IPS DF 6.9 (cell line): ENCODE results near the gene OVCA2.

Experiments
- DNase-seq: peaks from one replicate; pipeline ENCODE4 v3.0.0-alpha.2; 2013; ENCODE audit warnings: low read depth, low spot score
- H3K27ac ChIP-seq: one replicate; pipeline ENCODE4 v1.5.1; 2013; ENCODE audit warnings: low read length, control low read depth
- H3K27me3 ChIP-seq: 2 replicates; pipeline ENCODE4 v1.6.1; 2013; ENCODE audit warnings: mild to moderate bottlenecking, low read length; ENCODE audit not compliant: control insufficient read depth, insufficient read depth
- H3K36me3 ChIP-seq: 2 replicates; pipeline ENCODE4 v1.6.1; 2013; ENCODE audit warnings: low read length; ENCODE audit not compliant: control insufficient read depth, insufficient read depth
- H3K4me1 ChIP-seq: 2 replicates; pipeline ENCODE4 v1.6.1; 2013; ENCODE audit warnings: low read length; ENCODE audit not compliant: control insufficient read depth, insufficient read depth
- H3K4me3 ChIP-seq: 2 replicates; pipeline ENCODE4 v1.5.1; 2013; ENCODE audit warnings: mild to moderate bottlenecking, low read length
- H3K9me3 ChIP-seq: 2 replicates; pipeline ENCODE4 v1.6.1; 2013; ENCODE audit warnings: low read length, inconsistent platforms; ENCODE audit not compliant: control insufficient read depth, insufficient read depth
- WGBS: extraction: QIAGEN DNeasy Blood & Tissue Kit; methylation state at CpG from one replicate; pipeline ENCODE4 v1.1.7; 2013; ENCODE audit warnings: mixed read lengths, missing lambda C conversion rate; ENCODE audit not compliant: insufficient read length, insufficient coverage; 5-methylcytosine and 5-hydroxymethylcytosine counted together

OVCA2 gene

DNA sequence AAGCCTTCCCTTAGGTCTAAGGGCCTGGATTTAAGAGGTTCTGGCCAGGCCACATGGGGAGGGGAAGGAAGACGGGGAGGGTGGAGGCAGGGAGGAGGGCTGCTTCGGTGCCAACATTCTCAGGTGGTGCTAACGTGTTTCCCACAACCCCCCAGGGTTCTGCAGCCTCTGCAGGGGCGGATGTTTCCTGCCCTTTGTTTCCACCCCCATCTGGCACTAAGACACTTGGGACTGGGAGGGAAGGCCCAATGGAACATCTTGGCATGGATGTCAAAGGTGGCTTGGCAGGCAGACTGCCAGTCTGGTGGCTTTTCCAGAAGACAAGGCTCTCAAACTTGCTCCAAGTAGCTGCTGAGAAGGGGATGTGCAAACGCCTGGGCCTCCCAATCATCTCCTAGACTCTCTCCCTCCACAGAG lies 25.8 kb downstream of the OVCA2 start:
- Histone ChIP-seq H3K27ac (no peak overlapping the region), H3K27me3 (no peaks in the 10 kb centered on the region), H3K4me3 (no peak overlapping the region), H3K36me3 (peaks cover 4% of the 10 kb centered on the region; the same call in 1 of the 2 replicates), H3K4me1 (peaks cover 3% of the 10 kb centered on the region), H3K9me3 (no peaks in the 10 kb centered on the region)
- DNase-seq = no peak
- WGBS = no CpG with 5 or more reads among the region's 5 CpGs

DNA sequence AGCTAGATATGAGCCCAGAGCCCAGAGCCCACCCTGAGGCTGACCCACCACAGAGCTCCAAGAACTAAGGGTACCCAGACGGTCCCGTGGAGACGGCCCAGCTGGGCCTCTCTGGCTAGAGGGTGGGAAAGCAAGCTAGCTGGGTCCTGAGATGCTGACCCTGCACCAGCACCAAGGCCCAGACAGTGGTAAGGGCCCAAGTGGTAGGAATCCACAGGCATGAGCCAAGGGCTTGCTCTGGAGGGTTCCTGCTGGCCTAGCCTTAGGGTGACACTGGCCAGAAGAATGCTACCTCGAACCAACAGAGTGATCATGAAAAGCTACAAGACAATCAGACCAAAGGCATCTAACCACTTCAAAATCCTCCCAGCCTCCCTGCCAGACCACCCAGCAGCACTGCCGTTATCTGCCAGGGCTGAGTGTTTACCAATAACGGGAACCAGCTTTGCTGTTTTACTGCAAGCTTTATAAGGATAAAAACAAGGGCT lies 26.3 kb downstream of the OVCA2 start:
- no peaks in the 10 kb centered on the region for H3K27me3 ChIP-seq
- H3K36me3 ChIP-seq = peaks cover 4% of the 10 kb centered on the region; the same call in 1 of the 2 replicates
- no peak overlapping the region for H3K27ac ChIP-seq
- no peak for DNase-seq
- no peaks in the 10 kb centered on the region for H3K9me3 ChIP-seq
- no peak overlapping the region for H3K4me3 ChIP-seq
- H3K4me1 ChIP-seq = peaks cover 1% of the 10 kb centered on the region
- no CpG with 5 or more reads among the region's 6 CpGs for WGBS

DNA sequence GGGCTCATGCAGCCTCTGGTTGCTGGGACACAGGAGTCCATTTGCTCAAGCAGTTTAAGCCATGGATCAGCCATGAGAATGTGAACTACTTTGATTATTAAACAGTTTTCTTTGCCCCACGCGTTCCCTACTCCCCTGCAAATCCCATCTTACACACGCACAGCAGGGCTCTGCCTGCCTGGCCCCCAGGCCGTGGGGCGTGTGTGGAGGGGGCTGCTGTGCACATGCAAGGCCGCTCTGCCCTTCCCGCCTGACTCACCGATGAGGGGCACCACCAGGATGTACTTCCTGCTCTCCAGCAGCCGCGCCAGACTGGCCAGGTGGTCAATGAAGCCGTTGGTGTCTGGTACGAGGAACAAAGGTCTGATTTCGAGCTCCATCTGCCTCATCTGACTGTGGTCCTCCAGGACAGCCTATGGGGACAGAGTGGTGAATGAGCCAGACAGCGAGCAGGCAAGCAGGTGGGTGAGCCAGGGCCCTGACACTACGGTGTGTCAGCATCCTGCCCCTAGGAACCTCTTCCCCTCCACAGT lies 26.8 kb downstream of the OVCA2 start:
- H3K27me3 ChIP-seq = no peaks in the 10 kb centered on the region
- H3K4me1 ChIP-seq = peaks cover 1% of the 10 kb centered on the region
- DNase-seq = no peak
- peaks cover 4% of the 10 kb centered on the region; the same call in 1 of the 2 replicates for H3K36me3 ChIP-seq
- WGBS = no CpG with 5 or more reads among the region's 15 CpGs
- H3K4me3 ChIP-seq = no peak overlapping the region
- H3K9me3 ChIP-seq = no peaks in the 10 kb centered on the region
- H3K27ac ChIP-seq = no peak overlapping the region

DNA sequence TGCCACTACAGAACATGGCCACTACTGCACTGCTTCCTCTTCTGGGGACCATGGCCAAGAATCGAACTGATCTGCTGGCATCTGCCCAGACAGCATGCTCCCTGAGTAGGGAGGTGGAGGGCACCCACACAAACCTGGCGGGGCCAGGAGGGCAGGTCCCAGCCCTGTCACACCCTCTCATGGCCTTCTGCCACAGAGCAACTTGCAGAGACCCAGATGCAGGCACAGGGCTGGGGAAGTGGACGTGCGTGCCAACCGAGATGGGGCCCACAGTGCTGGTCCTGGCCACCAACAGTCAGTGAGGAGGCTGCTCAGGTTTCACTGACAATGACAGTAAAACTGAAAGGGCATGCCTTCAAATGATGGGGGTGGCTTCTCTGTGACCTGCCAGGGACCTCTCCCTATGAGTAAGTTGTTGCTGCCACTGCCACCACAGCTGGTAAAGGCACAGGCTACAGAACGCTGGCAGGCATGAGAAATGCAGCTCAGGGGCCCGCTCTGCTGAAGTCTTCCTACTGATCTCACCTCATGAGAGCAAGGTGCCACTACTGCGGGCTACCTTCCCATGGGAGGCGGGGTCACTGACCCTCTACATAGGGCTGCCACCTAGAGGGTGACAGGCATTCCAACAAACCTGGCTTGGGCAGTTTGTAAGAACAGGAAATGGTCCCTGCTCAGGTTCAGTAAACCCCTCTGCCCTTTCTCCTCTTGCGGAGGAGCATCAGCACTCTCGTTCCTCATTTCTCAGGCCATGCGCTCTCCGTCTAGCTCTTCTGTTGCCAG lies 28.6 kb downstream of the OVCA2 start:
- Histone ChIP-seq H3K27me3 (no peaks in the 10 kb centered on the region), H3K4me1 (peaks cover 1% of the 10 kb centered on the region), H3K27ac (no peak overlapping the region), H3K4me3 (no peak overlapping the region), H3K9me3 (no peaks in the 10 kb centered on the region), H3K36me3 (peaks cover 4% of the 10 kb centered on the region; the same call in 1 of the 2 replicates)
- DNase-seq = no peak
- no CpG with 5 or more reads among the region's 13 CpGs for WGBS

GRCh38 chr17:2071024-2071385 lies 29.2 kb downstream of the OVCA2 start:
- Histone ChIP-seq H3K27ac (no peak overlapping the region), H3K36me3 (peaks cover 4% of the 10 kb centered on the region; the same call in 1 of the 2 replicates), H3K4me1 (peaks cover 3% of the 10 kb centered on the region), H3K27me3 (no peaks in the 10 kb centered on the region), H3K4me3 (no peak overlapping the region), H3K9me3 (no peaks in the 10 kb centered on the region)
- DNase-seq = no peak
- no CpG with 5 or more reads among the region's 6 CpGs for WGBS

DNA sequence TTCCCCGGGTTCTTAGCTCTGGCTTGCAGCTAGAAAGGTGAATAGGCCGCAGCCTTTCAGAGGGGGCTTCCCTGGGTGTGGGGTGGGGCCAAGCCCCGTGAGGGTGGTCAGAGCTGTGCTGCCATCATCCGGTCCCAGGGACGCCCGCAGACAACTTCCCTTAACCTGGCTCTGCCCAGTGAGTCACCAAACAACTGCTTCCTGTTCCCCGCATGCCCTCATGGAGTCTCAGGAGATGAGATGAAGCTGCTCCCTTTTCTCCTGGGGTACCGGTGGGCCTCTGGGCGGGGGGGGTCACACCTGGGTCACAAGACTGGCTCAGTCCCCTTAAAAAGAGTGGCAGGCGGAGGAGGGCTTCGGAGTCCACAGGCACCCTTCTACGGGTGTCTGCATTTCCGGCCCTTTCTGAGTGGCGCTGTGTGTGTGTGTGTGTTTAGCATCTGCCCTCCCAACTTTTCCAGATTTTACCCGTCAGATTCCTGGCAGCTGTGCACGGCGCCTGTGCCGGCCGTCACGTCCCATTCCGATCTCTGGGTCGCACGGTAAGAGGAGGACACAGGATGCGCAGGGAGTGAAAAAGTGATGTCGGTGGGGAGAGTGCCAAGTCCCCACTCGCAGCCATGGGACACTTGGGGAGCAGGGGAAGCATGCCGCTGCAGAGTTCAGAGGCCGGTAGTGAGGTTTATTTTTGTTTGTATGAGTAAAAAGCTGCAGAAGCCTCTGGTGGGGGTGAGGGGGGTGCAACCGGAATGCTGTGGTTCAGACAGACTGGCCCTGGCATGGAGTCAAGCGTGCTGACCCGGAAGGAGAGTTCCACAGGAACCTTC lies 29.8 kb downstream of the OVCA2 start:
- Histone ChIP-seq H3K27ac (no peak overlapping the region), H3K4me1 (peaks cover 3% of the 10 kb centered on the region), H3K4me3 (no peak overlapping the region), H3K9me3 (no peaks in the 10 kb centered on the region), H3K36me3 (peaks cover 4% of the 10 kb centered on the region; the same call in 1 of the 2 replicates), H3K27me3 (no peaks in the 10 kb centered on the region)
- no CpG with 5 or more reads among the region's 31 CpGs for WGBS
- no peak for DNase-seq

DNA sequence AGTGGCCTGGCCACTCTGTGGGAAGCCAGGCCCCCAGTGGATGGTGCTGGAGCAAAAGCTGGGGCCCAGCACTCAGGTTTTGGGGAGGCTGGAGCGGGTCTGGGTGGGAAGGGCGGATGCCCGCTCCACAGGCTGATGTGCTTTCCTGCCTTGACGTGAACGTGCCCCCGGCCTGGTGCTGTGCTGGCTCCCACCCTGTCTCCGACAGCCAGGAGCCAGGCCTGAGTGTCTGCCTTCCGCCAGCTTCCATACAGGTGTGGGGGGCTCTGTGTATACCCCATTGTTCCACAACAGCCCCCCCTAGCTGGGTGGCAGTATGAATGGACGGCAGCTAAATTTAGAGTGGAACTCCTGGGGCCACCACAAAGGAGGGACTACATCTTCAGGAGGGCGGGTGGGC lies 33.1 kb downstream of the OVCA2 start:
- Histone ChIP-seq H3K36me3 (no peaks in the 10 kb centered on the region; the same call in none of the 2 replicates), H3K9me3 (no peaks in the 10 kb centered on the region), H3K4me3 (no peak overlapping the region), H3K27me3 (no peaks in the 10 kb centered on the region), H3K27ac (no peak overlapping the region), H3K4me1 (peaks cover 3% of the 10 kb centered on the region)
- no CpG with 5 or more reads among the region's 10 CpGs for WGBS
- no peak for DNase-seq

GRCh38 chr17:2075336-2076086 lies 33.7 kb downstream of the OVCA2 start:
- Histone ChIP-seq H3K9me3 (no peaks in the 10 kb centered on the region), H3K27me3 (no peaks in the 10 kb centered on the region), H3K36me3 (no peaks in the 10 kb centered on the region; the same call in none of the 2 replicates), H3K4me3 (no peak overlapping the region), H3K27ac (no peak overlapping the region), H3K4me1 (peaks cover 2% of the 10 kb centered on the region; the same call in 1 of the 2 replicates)
- WGBS = no CpG with 5 or more reads among the region's 13 CpGs
- no peak for DNase-seq

DNA sequence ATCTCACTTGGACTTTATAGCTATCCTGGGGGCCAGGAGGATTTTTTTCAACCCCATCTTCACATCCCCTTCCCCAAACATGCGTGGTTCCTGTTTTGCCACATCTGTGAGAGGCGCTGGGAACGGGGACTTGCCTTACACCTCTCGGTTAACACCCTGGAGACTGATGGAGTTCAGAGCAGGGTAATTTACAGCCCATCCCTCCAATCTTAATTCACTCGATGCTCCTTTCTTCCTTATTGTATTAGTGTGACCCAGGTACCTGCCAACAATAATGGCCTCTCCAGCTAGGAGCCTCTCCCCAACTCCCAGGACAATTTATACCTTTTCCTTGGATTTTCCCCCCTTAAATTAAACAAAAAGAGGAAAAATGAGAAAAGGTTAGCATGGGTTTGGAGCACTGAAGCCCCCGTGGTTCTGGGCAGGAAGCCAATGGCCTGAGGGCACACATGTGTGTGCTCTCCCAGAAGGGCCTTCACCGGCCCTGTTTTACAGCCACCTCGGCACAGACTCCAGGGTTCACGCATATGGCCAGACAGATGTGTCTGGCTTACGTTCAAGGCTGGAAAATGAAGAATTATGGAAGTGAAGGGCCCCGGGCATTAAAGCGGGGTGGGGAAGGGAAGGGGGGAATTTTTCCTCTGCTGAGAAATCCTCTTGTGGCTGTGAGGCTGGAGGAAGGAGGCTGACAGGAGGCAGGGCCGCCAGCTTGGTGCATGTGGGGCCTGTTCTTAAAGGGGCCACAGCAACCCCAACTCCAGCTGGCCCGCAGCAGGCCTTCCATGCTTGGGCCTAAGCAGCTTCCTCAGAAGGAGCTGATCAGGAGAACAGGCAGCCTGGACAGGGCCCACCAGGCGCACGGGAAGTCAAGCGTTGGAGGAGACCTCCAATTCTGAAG lies 34.5 kb downstream of the OVCA2 start:
- Histone ChIP-seq H3K4me3 (no peak overlapping the region), H3K4me1 (peaks cover 2% of the 10 kb centered on the region; the same call in 1 of the 2 replicates), H3K27ac (no peak overlapping the region), H3K36me3 (peaks cover 4% of the 10 kb centered on the region), H3K9me3 (no peaks in the 10 kb centered on the region), H3K27me3 (no peaks in the 10 kb centered on the region)
- no peak for DNase-seq
- whole genome bisulfite sequencing = no CpG with 5 or more reads among the region's 17 CpGs
